BLaER1 (cell line): ENCODE measurements around the gene EPB42.
A peak's percentile ranks its signal among the peaks of the same experiment; 100 is the strongest.

Experiments used
- H3K27ac ChIP-seq: shearing (Covaris generic); formaldehyde crosslinking; 2 replicates; pipeline ENCODE4 v1.8.1; 2022
- H3K27me3 ChIP-seq: shearing (Covaris generic); formaldehyde crosslinking; 2 replicates; pipeline ENCODE4 v1.8.1; 2022
- H3K36me3 ChIP-seq: shearing (Covaris generic); formaldehyde crosslinking; 2 replicates; pipeline ENCODE4 v1.8.1; 2022
- H3K4me1 ChIP-seq: shearing (Covaris generic); formaldehyde crosslinking; 2 replicates; pipeline ENCODE4 v1.8.1; 2022
- H3K4me2 ChIP-seq: shearing (Covaris generic); formaldehyde crosslinking; 2 replicates; pipeline ENCODE4 v1.8.1; 2022
- H3K4me3 ChIP-seq: shearing (Covaris generic); formaldehyde crosslinking; 2 replicates; pipeline ENCODE4 v1.8.1; 2022
- H3K9ac ChIP-seq: shearing (Covaris generic); formaldehyde crosslinking; 2 replicates; pipeline ENCODE4 v1.8.1; 2022
- H3K9me3 ChIP-seq: shearing (Covaris generic); formaldehyde crosslinking; 2 replicates; pipeline ENCODE4 v1.8.1; 2022
- H4K20me1 ChIP-seq: shearing (Covaris generic); formaldehyde crosslinking; 2 replicates; pipeline ENCODE4 v1.8.1; 2022
- Cebpa-rat ChIP-seq: shearing (Covaris generic); IDR thresholded peaks from 2 replicates; pipeline ENCODE4 v1.8.1; 2022

Gene EPB42

GRCh38 chr15:43255376-43255775, 34.6 kb upstream of the EPB42 start:
- H3K4me1 ChIP-seq, result peaks cover 19% of the 10 kb centered on the region
- H3K9ac ChIP-seq, result no peak overlapping the region
- TF ChIP-seq Cebpa-rat, result no peak
- no peak overlapping the region for H3K4me3 ChIP-seq
- no peaks in the 10 kb centered on the region for H4K20me1 ChIP-seq
- no peaks in the 10 kb centered on the region for H3K36me3 ChIP-seq
- H3K4me2 ChIP-seq, result no peak overlapping the region
- H3K27ac ChIP-seq, result no peak overlapping the region
- H3K27me3 ChIP-seq, result no peaks in the 10 kb centered on the region
- no peaks in the 10 kb centered on the region; the same call in 1 of the 2 replicates for H3K9me3 ChIP-seq

DNA sequence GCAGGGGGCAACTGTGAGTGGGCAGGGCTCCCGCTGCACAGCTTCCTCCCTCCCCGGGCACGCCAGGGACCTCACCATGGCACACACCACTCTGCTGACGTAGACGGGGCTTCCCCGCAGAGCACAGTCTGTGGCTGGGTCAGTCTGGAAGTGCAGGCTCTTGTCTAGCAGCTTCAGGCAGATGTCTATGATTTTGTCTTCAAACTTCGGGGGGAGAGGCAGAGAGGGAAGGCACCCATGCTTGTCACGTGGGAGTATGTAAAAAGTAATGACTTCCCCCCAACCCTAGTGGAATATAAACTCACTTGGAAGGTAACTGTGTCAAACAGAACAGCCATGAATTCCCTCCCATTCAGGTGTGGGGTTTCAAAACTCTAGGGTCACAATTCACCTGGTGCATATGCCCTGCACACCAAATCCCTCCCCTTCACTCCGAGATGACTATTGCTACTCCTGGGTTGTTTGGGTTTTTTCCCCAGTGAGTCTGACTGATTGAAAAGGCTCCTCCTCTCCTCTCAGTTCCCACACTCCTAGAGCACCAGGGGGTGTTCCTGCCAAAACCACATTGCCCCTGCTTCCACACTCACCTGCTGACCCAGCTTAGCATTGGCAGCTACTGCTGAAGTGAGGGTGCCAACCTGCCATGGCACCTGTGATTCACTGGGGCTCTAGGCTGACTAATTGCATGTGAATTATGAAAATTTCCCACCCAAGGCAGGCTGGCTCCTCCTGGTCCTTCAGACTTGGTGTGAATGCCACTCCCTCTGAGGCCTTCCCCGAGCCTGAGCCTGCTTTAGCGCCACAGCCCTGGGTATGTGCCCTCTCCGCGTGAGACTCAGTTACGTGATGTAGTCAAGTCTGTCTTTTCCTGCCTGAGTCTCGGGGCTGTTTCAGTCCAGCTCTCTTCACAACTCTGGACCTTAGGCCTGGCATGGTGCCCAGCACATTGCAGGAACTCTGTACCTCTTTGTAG, 32.9 kb upstream of the EPB42 start:
- no peaks in the 10 kb centered on the region for H3K27me3 ChIP-seq
- H4K20me1 ChIP-seq, result no peaks in the 10 kb centered on the region
- H3K27ac ChIP-seq, result no peak overlapping the region
- no peak overlapping the region for H3K9ac ChIP-seq
- no peak overlapping the region for H3K4me3 ChIP-seq
- TF ChIP-seq Cebpa-rat, result no peak
- H3K9me3 ChIP-seq, result no peaks in the 10 kb centered on the region; the same call in 1 of the 2 replicates
- H3K36me3 ChIP-seq, result no peaks in the 10 kb centered on the region
- H3K4me2 ChIP-seq, result peak overlapping the region; percentile 24
- peaks cover 31% of the 10 kb centered on the region for H3K4me1 ChIP-seq

DNA sequence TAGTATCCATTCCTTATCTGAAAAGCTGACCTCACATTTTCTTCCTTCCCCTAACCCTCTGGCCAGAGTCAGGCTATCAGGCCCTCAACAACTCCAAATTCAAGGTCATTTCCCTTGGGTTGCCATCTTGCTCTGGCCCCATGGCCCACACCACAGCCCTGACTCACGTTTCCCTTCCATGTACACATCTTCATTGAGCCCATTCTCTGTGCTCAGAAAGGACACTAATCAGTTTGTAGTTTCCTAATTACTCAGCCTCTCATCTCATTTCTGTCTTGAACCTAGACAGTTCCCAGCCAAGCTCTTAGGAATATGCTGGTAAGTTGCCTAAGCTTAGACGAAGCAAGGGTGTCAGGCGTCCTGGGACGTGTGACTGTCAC, 31.0 kb upstream of the EPB42 start:
- TF ChIP-seq Cebpa-rat, result no peak
- Histone ChIP-seq H3K9me3 (no peaks in the 10 kb centered on the region; the same call in 1 of the 2 replicates), H3K27ac (no peak overlapping the region), H3K27me3 (no peaks in the 10 kb centered on the region), H3K4me1 (peaks cover 30% of the 10 kb centered on the region), H3K4me3 (no peak overlapping the region), H3K9ac (no peak overlapping the region), H3K36me3 (no peaks in the 10 kb centered on the region), H4K20me1 (no peaks in the 10 kb centered on the region), H3K4me2 (no peak overlapping the region)

DNA sequence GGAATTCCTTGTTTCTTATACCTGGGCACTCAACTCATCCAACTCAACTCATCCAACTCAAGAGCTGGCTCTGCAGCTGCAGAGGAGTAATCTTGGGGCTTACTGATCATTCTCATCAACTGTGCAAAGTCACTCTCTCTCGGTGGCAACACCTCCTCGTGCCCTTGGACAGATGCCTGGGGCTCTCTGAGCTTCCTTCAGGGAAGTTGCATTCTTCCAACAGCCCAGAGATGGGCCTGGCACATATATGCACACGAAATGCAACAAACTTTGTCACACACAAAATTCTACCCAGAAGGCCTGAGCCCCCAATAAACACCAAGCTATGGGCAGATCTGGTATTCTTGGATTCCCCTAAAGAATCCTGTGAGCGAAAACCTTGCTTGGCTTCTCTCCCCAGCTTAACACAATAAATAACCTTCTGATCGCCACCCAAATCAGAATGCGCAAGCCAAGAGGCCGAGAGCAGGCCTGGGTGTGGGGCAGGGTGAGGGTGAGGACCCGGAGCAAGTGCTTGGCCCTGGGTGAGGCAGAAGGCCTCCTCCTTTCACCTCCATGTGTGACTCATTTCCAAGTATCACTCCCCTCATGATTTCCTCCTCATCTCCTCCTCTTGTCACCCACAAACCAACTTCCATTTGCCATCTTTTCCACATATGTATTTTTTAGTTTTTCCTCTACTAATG, 30.5 kb upstream of the EPB42 start:
- no peak overlapping the region for H3K4me2 ChIP-seq
- H4K20me1 ChIP-seq, result no peaks in the 10 kb centered on the region
- H3K4me1 ChIP-seq, result peaks cover 32% of the 10 kb centered on the region
- no peak overlapping the region for H3K4me3 ChIP-seq
- H3K9me3 ChIP-seq, result no peaks in the 10 kb centered on the region; the same call in 1 of the 2 replicates
- H3K36me3 ChIP-seq, result no peaks in the 10 kb centered on the region
- H3K27me3 ChIP-seq, result no peaks in the 10 kb centered on the region
- no peak overlapping the region for H3K9ac ChIP-seq
- H3K27ac ChIP-seq, result no peak overlapping the region
- no peak for TF ChIP-seq Cebpa-rat

- no peak for TF ChIP-seq Cebpa-rat
- no peaks in the 10 kb centered on the region; the same call in 1 of the 2 replicates for H3K9me3 ChIP-seq
- no peak overlapping the region for H3K9ac ChIP-seq
- H4K20me1 ChIP-seq, result no peaks in the 10 kb centered on the region
- no peaks in the 10 kb centered on the region for H3K27me3 ChIP-seq
- H3K36me3 ChIP-seq, result no peaks in the 10 kb centered on the region
- no peak overlapping the region for H3K4me2 ChIP-seq
- H3K4me3 ChIP-seq, result no peak overlapping the region
- no peak overlapping the region for H3K27ac ChIP-seq
- peaks cover 37% of the 10 kb centered on the region for H3K4me1 ChIP-seq
Observed at GRCh38 chr15:43250785-43251184, 30.0 kb upstream of the EPB42 start.

GRCh38 chr15:43249699-43250203, 28.9 kb upstream of the EPB42 start:
- no peak for TF ChIP-seq Cebpa-rat
- Histone ChIP-seq H3K4me1 (peaks cover 37% of the 10 kb centered on the region), H3K9ac (no peak overlapping the region), H3K27me3 (no peaks in the 10 kb centered on the region), H3K36me3 (no peaks in the 10 kb centered on the region), H3K9me3 (no peaks in the 10 kb centered on the region; the same call in 1 of the 2 replicates), H3K27ac (no peak overlapping the region), H3K4me3 (no peak overlapping the region), H3K4me2 (peak overlapping the region; percentile 59), H4K20me1 (no peaks in the 10 kb centered on the region)

GRCh38 chr15:43249236-43249635, 28.4 kb upstream of the EPB42 start:
- Histone ChIP-seq H3K9ac (no peak overlapping the region), H3K4me2 (peak overlapping the region; percentile 59), H3K4me3 (no peak overlapping the region)

GRCh38 chr15:43246261-43246774, 25.5 kb upstream of the EPB42 start:
- no peak overlapping the region for H3K27ac ChIP-seq
- H3K4me2 ChIP-seq, result peak overlapping the region; percentile 13; the same call in 1 of the 2 replicates
- no peak overlapping the region for H3K4me3 ChIP-seq
- no peaks in the 10 kb centered on the region for H3K36me3 ChIP-seq
- H3K27me3 ChIP-seq, result no peaks in the 10 kb centered on the region
- no peak overlapping the region for H3K9ac ChIP-seq
- TF ChIP-seq Cebpa-rat, result no peak
- peaks cover 25% of the 10 kb centered on the region for H3K4me1 ChIP-seq
- no peaks in the 10 kb centered on the region; the same call in 1 of the 2 replicates for H3K9me3 ChIP-seq
- no peaks in the 10 kb centered on the region for H4K20me1 ChIP-seq

More at GRCh38 chr15:43249236-43249635, 28.4 kb upstream of the EPB42 start:
- Histone ChIP-seq H3K9me3 (no peaks in the 10 kb centered on the region; the same call in 1 of the 2 replicates), H3K27ac (no peak overlapping the region), H3K36me3 (no peaks in the 10 kb centered on the region), H4K20me1 (no peaks in the 10 kb centered on the region), H3K4me1 (peaks cover 37% of the 10 kb centered on the region), H3K27me3 (no peaks in the 10 kb centered on the region)
- TF ChIP-seq Cebpa-rat, result no peak

DNA sequence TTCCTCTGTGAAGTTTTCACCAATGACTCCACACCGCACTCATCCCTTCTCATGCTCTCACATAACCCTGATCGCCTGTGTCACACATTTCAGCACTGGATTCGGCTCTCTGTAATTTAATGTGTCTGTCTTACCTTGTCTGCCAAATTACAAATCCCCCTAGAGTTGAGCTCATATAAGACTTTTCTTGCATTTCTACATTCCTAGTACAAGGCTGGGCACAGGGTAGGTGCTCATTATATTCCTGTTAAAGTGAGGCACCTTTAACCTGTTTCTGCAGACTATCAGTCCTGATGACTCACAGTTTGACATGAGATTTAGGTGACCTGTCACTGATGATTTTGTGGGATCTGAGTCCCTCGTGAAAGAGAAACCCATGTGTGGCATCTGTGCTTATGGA, 23.3 kb upstream of the EPB42 start:
- Histone ChIP-seq H3K27ac (no peak overlapping the region), H3K4me3 (no peak overlapping the region), H3K27me3 (no peaks in the 10 kb centered on the region), H3K4me2 (no peak overlapping the region), H3K9ac (no peak overlapping the region), H3K9me3 (no peaks in the 10 kb centered on the region), H3K4me1 (peaks cover 25% of the 10 kb centered on the region), H3K36me3 (no peaks in the 10 kb centered on the region), H4K20me1 (no peaks in the 10 kb centered on the region)
- TF ChIP-seq Cebpa-rat, result no peak
